IMR-90 (cell line): ENCODE results near the gene ADAMTS17. TPM values are rescaled to one million over a fixed set of nuclear protein-coding genes. Genes with fewer than 3 reads are reported as not detected.

Experiments
- ATAC-seq: fragments of 200-7000 bp; cut with Tn5 transposase; 2 replicates; pipeline ENCODE4 v1.9.1; 2020; ENCODE audit warnings: low read depth, mild to moderate bottlenecking, moderate library complexity
- BruUV-seq: library from RNA; stranded (reverse); fragments of 400-500 nt; replicated peaks from 2 replicates; lab custom pipeline; 2021; lab: Mats Ljungman, UMichigan
- CTCF ChIA-PET: fragments of 300-600 bp; formaldehyde crosslinking; extraction: SDS; loops from one replicate; lab custom pipeline; 2021; ENCODE audit warnings: antibody characterized with exemption; lab: Yijun Ruan, JAX
- POLR2A ChIA-PET: fragments of 300-600 bp; sonication (Branson Sonifier 250); formaldehyde crosslinking; loops from one replicate; lab custom pipeline; 2022; ENCODE audit warnings: antibody characterized with exemption; ENCODE audit not compliant: unreplicated experiment; lab: Charles Lee
- DNase-seq: peaks from one replicate; pipeline ENCODE4 v3.0.0; 2013
- H2AFZ ChIP-seq: replicated peaks from 2 replicates; pipeline ENCODE3; 2013; ENCODE audit warnings: low read length, mild to moderate bottlenecking; ENCODE audit not compliant: poor library complexity
- H2AK5ac ChIP-seq: 2 replicates; pipeline ENCODE4 v1.6.1; 2013; ENCODE audit warnings: low read depth, low read length, inconsistent platforms
- H2AK9ac ChIP-seq: replicated peaks from 2 replicates; pipeline ENCODE3; 2013; ENCODE audit warnings: mild to moderate bottlenecking, low read depth, low read length, moderate library complexity; ENCODE audit not compliant: poor library complexity
- H2BK120ac ChIP-seq: 2 replicates; pipeline ENCODE4 v1.6.1; 2013; ENCODE audit warnings: low read depth, low read length, inconsistent platforms
- H2BK15ac ChIP-seq: 3 replicates; pipeline ENCODE4 v1.6.1; 2013; ENCODE audit warnings: low read depth, low read length, inconsistent platforms
- H2BK20ac ChIP-seq: 2 replicates; pipeline ENCODE4 v1.6.1; 2013; ENCODE audit warnings: low read depth, mild to moderate bottlenecking, inconsistent platforms, low read length, moderate library complexity
- H2BK5ac ChIP-seq: 2 replicates; pipeline ENCODE4 v1.6.1; 2013; ENCODE audit warnings: mild to moderate bottlenecking, low read depth, low read length, inconsistent platforms; ENCODE audit not compliant: poor library complexity, severe bottlenecking
- H3K14ac ChIP-seq: replicated peaks from 2 replicates; pipeline ENCODE4 v1.6.1; 2013; ENCODE audit warnings: low read depth, low read length, inconsistent platforms
- H3K18ac ChIP-seq: 2 replicates; pipeline ENCODE4 v1.6.1; 2013; ENCODE audit warnings: low read depth, low read length, control low read depth
- H3K23ac ChIP-seq: 2 replicates; pipeline ENCODE4 v1.6.1; 2013; ENCODE audit warnings: low read depth, low read length, inconsistent platforms
- H3K27ac ChIP-seq: 2 replicates; pipeline ENCODE4 v1.5.1; 2013; ENCODE audit warnings: mild to moderate bottlenecking, control low read depth, low read length; ENCODE audit not compliant: insufficient read depth
- H3K27me3 ChIP-seq: 2 replicates; pipeline ENCODE4 v1.6.1; 2013; ENCODE audit warnings: low read length; ENCODE audit not compliant: control insufficient read depth, insufficient read depth
- H3K36me3 ChIP-seq: 2 replicates; pipeline ENCODE4 v1.6.1; 2013; ENCODE audit warnings: low read length, mixed read lengths; ENCODE audit not compliant: control insufficient read depth, insufficient read depth
- H3K4ac ChIP-seq: 2 replicates; pipeline ENCODE4 v1.6.1; 2013; ENCODE audit warnings: low read depth, low read length, inconsistent platforms
- H3K4me1 ChIP-seq: 2 replicates; pipeline ENCODE4 v1.6.1; 2013; ENCODE audit warnings: low read length, mixed read lengths; ENCODE audit not compliant: control insufficient read depth, insufficient read depth
- H3K4me2 ChIP-seq: 2 replicates; pipeline ENCODE4 v1.6.1; 2013; ENCODE audit warnings: low read depth, mild to moderate bottlenecking, control low read depth, low read length, moderate library complexity
- H3K4me3 ChIP-seq: 2 replicates; pipeline ENCODE4 v1.5.1; 2013; ENCODE audit warnings: low read depth, mild to moderate bottlenecking, control low read depth, low read length, moderate library complexity; ENCODE audit not compliant: insufficient read depth
- H3K56ac ChIP-seq: 2 replicates; pipeline ENCODE4 v1.6.1; 2013; ENCODE audit warnings: low read length, inconsistent platforms; ENCODE audit not compliant: insufficient read depth; ENCODE audit errors: extremely low read depth
- H3K79me1 ChIP-seq, 2 experiments: 2 replicates each; pipeline ENCODE4 v1.6.1; 2013; ENCODE audit warnings: low read length in 2 of 2, inconsistent platforms in 1 of 2, low read depth in 1 of 2
- H3K9ac ChIP-seq: 2 replicates; pipeline ENCODE4 v1.6.1; 2013; ENCODE audit warnings: low read depth, low read length, control low read depth
- H3K9me1 ChIP-seq: 2 replicates; pipeline ENCODE4 v1.6.1; 2013; ENCODE audit warnings: low read length, inconsistent platforms; ENCODE audit not compliant: insufficient read depth
- H3K9me3 ChIP-seq: 2 replicates; pipeline ENCODE4 v1.6.1; 2013; ENCODE audit warnings: low read length; ENCODE audit not compliant: control insufficient read depth, insufficient read depth
- H4K20me1 ChIP-seq: 2 replicates; pipeline ENCODE4 v1.6.1; 2013; ENCODE audit warnings: low read length, inconsistent platforms; ENCODE audit not compliant: insufficient read depth
- H4K5ac ChIP-seq: 2 replicates; pipeline ENCODE4 v1.6.1; 2013; ENCODE audit warnings: mild to moderate bottlenecking, low read depth, low read length, control low read depth
- H4K8ac ChIP-seq, 2 experiments: 2 replicates each; pipeline ENCODE4 v1.6.1; 2013; ENCODE audit warnings: low read depth in 2 of 2, low read length in 2 of 2, control low read depth in 1 of 2, inconsistent platforms in 1 of 2
- H4K91ac ChIP-seq: 2 replicates; pipeline ENCODE4 v1.6.1; 2013; ENCODE audit warnings: low read depth, low read length, inconsistent platforms; ENCODE audit not compliant: insufficient read depth
- FOS ChIP-seq: fragments of 150-350 bp; IDR thresholded peaks from 2 replicates; pipeline ENCODE4 v1.6.1; 2016; ENCODE audit warnings: low read depth, low read length
- MAFK ChIP-seq: IDR thresholded peaks from 2 replicates; pipeline ENCODE4 v1.6.1; 2012; ENCODE audit warnings: low read depth, low read length, improper control_type of control experiment
- RCOR1 ChIP-seq: IDR thresholded peaks from 2 replicates; pipeline ENCODE4 v1.6.1; 2012; ENCODE audit warnings: mild to moderate bottlenecking, low read length, improper control_type of control experiment; ENCODE audit not compliant: insufficient replicate concordance
- SMC3 ChIP-seq: fragments of 150-350 bp; IDR thresholded peaks from 2 replicates; pipeline ENCODE4 v1.6.1; 2016; ENCODE audit warnings: low read depth, mild to moderate bottlenecking, antibody characterized with exemption, low read length, moderate library complexity
- WGBS, 2 experiments: methylation state at CpG; one replicate each; pipeline versions ENCODE4 v1.1.5 to v1.1.7; 2013; ENCODE audit warnings: missing lambda C conversion rate in 2 of 2; ENCODE audit not compliant: insufficient read length in 1 of 2; ENCODE audit errors: extremely low coverage in 2 of 2; 5-methylcytosine and 5-hydroxymethylcytosine counted together
- dilution Hi-C: fragments of 300-500 bp; cut with HindIII; formaldehyde crosslinking; loops from one replicate; pipeline ENCODE4 v1.14.3; 2018; ENCODE audit warnings: low sequenced_read_pairs; ENCODE audit not compliant: unreplicated experiment
- in situ Hi-C: fragments of 300-500 bp; cut with MboI; formaldehyde crosslinking; loops from 3 replicates; pipeline ENCODE4 v1.14.3; 2019; ENCODE audit warnings: low sequenced_read_pairs, inconsistent platforms, mixed read lengths
- intact Hi-C: fragments of 100-400 bp; cut with micrococcal nuclease; formaldehyde crosslinking; loops from 2 replicates; pipeline ENCODE4 v1.10.0; 2022
- polyA plus RNA-seq, 3 experiments: library from polyadenylated mRNA; depleted of rRNA; stranded (reverse); fragments of >200 nt; gene quantifications; 2 replicates each; pipeline ENCODE4 v1.2.3, GENCODE V29; 2012; ENCODE audit warnings: low replicate concordance in 1 of 3
- total RNA-seq: library from RNA; depleted of rRNA; stranded (reverse); fragments of >200 nt; gene quantifications from 2 replicates; pipeline ENCODE4 v1.2.3, GENCODE V29; 2012
- TF ChIP-seq, protein P1 (sequence below): fragments of 150-350 bp; IDR thresholded peaks from 2 replicates; pipeline ENCODE4 v1.6.1; 2016; ENCODE audit warnings: low read depth, mild to moderate bottlenecking, low read length, moderate library complexity, borderline replicate concordance

Gene ADAMTS17
- total and polyA plus RNA-seq, 2 of the 4 experiments (the other 2 are of a cell fraction) = 0.03 TPM; not detected in 1

DNA sequence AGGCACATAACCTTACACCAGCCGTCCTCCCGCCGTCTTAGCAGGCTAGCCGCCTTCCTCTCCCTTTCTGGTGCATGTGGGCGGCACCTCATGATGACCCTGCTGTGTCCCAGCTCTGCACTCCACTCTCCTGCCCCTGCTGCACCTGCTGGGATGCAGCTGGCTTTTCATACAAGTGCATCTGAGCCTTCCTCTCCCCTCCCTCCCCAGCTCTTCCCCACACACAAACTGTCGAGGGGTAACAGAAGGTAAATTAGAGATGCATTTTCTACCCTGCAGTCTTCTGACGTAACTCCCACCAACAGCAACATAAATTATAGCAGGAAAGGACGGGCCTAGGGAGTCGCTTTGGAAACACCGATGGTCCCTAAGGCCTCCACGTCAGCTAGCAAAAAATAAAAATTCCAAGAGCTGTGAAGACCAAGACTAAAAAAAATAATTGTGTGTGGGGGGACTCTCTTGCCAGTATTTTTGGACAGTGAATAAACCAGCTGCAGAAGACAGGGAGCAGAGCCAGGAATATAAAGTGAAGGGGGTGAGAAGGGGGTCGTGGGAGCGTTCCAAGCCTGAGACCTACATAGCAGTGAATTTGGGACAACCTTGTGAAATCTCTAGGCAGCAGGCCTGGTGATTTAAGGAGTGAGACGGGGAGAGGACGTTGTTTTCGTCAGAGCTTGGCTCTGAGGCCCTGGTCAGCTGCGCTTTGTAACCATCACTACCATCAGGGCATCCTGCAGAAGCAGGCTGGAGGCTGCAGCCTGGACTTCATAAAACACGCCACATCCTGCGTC, 216.2 kb downstream of the ADAMTS17 start:
- Histone ChIP-seq H2BK15ac (no peak overlapping the region), H2AFZ (peak overlapping the region; percentile 76), H3K14ac (no peak overlapping the region), H3K9me1 (no peaks in the 10 kb centered on the region), H2BK5ac (no peak overlapping the region), H3K18ac (no peak overlapping the region), H3K4me2 (no peak overlapping the region), H3K56ac (no peak overlapping the region), H3K79me1 (no peaks in the 10 kb centered on the region), H2AK5ac (no peak overlapping the region), H3K9me3 (peaks cover 5% of the 10 kb centered on the region), H4K8ac (no peak overlapping the region), H3K4me3 (no peak overlapping the region), H4K20me1 (no peaks in the 10 kb centered on the region), H3K23ac (no peak overlapping the region), H2BK120ac (no peak overlapping the region), H2BK20ac (no peak overlapping the region), H3K27ac (no peak overlapping the region), H3K9ac (no peak overlapping the region), H4K5ac (no peak overlapping the region), H2AK9ac (no peak overlapping the region), H3K27me3 (no peaks in the 10 kb centered on the region), H3K36me3 (no peaks in the 10 kb centered on the region), H3K4ac (no peak overlapping the region), H3K4me1 (no peaks in the 10 kb centered on the region), H4K91ac (no peak overlapping the region)
- intact Hi-C loops (no loop called here), dilution Hi-C loops (no loop called here), in situ Hi-C loops (no loop called here)
- ChIA-PET POLR2A (no interaction called here), CTCF (no interaction called here)
- no peak for DNase-seq
- 75% methylated on average over 5 of the region's 19 CpGs; no CpG with 5 or more reads in 1 of the 2 experiments for WGBS, 2 experiments
- no peak for ATAC-seq
- TF ChIP-seq, protein P1, sequence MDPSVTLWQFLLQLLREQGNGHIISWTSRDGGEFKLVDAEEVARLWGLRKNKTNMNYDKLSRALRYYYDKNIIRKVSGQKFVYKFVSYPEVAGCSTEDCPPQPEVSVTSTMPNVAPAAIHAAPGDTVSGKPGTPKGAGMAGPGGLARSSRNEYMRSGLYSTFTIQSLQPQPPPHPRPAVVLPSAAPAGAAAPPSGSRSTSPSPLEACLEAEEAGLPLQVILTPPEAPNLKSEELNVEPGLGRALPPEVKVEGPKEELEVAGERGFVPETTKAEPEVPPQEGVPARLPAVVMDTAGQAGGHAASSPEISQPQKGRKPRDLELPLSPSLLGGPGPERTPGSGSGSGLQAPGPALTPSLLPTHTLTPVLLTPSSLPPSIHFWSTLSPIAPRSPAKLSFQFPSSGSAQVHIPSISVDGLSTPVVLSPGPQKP = no peak
- TF ChIP-seq FOS = no peak
- no peak for TF ChIP-seq RCOR1
- no peak for TF ChIP-seq SMC3
- no peak for TF ChIP-seq MAFK
- BruUV-seq = no TSS peak
